ENCODE data around the gene ACYP1. TPM values are rescaled to one million over a fixed set of nuclear protein-coding genes. Genes with fewer than 3 reads are reported as not detected.

ACYP1 gene
- total RNA-seq, 1 donor from 2014 or later: 4.2 TPM

DNA sequence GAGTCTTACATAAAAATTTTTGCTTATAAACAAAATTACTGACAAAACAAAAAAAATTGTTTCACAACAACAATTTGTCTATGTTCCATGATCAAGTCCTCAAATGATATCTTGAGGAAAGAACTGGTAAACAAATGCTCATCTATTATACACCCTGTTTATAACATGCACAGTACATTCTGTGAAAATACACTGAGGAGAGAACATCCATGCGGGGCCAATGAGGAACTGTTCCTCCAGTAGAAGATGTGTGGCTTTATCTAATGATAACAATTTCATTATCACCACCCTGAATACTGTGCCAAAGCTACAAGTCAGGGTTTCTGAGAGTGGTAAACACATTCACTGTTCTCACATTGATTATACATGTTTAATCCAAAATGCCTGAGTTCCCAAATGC lies 23.3 kb downstream of the ACYP1 start:
- TF ChIP-seq CTCF (IDR thresholded peaks at IDR 0.05): no peak
- H3K27ac Mint-ChIP-seq (ENCODE audit: unreplicated experiment): no peak overlapping the region
- no peak for DNase-seq (ENCODE audit: low spot score)
- no peaks in the 10 kb centered on the region for H3K9me3 Mint-ChIP-seq (ENCODE audit: low read depth)
- H3K36me3 Mint-ChIP-seq (ENCODE audit: low read depth): peaks cover 14% of the 10 kb centered on the region
- H3K27me3 Mint-ChIP-seq (ENCODE audit: low read depth): no peaks in the 10 kb centered on the region
- no peak overlapping the region for H3K4me3 Mint-ChIP-seq (ENCODE audit: unreplicated experiment)
- peaks cover 24% of the 10 kb centered on the region for H3K4me1 Mint-ChIP-seq (ENCODE audit: low read depth)

GRCh38 chr14:75032939-75033338 lies 30.9 kb downstream of the ACYP1 start:
- DNase-seq (ENCODE audit: low spot score): no peak
- H3K4me1 Mint-ChIP-seq (ENCODE audit: low read depth): peaks cover 3% of the 10 kb centered on the region
- no peak overlapping the region for H3K4me3 Mint-ChIP-seq (ENCODE audit: unreplicated experiment)
- H3K9me3 Mint-ChIP-seq (ENCODE audit: low read depth): no peaks in the 10 kb centered on the region
- no peak for TF ChIP-seq CTCF (IDR thresholded peaks at IDR 0.05)
- no peak overlapping the region for H3K27ac Mint-ChIP-seq (ENCODE audit: unreplicated experiment)
- H3K36me3 Mint-ChIP-seq (ENCODE audit: low read depth): peaks cover 34% of the 10 kb centered on the region
- no peaks in the 10 kb centered on the region for H3K27me3 Mint-ChIP-seq (ENCODE audit: low read depth)

DNA sequence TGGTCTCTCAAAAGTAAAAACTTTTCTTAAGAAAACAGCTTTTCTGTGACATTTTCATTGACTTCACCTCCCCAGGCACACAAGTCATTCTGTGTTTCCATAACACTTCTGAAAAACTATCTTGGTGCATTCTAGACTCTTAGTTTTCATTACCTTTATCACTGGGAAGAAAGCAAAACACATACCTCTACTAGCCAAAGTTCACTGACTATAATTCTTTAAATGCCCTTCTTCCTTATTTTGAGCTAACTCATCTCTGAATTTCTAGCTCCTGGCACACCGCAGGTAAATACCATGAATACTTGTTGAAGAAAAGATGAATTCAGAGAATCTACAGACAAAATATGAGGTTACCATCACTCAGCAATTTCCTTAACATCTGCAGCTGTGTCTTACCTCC lies 33.7 kb downstream of the ACYP1 start:
- H3K27ac Mint-ChIP-seq (ENCODE audit: unreplicated experiment): no peak overlapping the region
- H3K4me1 Mint-ChIP-seq (ENCODE audit: low read depth): peaks cover 3% of the 10 kb centered on the region
- TF ChIP-seq CTCF (IDR thresholded peaks at IDR 0.05): no peak
- DNase-seq (ENCODE audit: low spot score): no peak
- no peaks in the 10 kb centered on the region for H3K9me3 Mint-ChIP-seq (ENCODE audit: low read depth)
- no peak overlapping the region for H3K4me3 Mint-ChIP-seq (ENCODE audit: unreplicated experiment)
- no peaks in the 10 kb centered on the region for H3K27me3 Mint-ChIP-seq (ENCODE audit: low read depth)
- peaks cover 26% of the 10 kb centered on the region for H3K36me3 Mint-ChIP-seq (ENCODE audit: low read depth)

- H3K4me3 Mint-ChIP-seq (ENCODE audit: unreplicated experiment): no peak overlapping the region
- DNase-seq (ENCODE audit: low spot score): no peak
- no peaks in the 10 kb centered on the region for H3K9me3 Mint-ChIP-seq (ENCODE audit: low read depth)
- TF ChIP-seq CTCF (IDR thresholded peaks at IDR 0.05): no peak
- no peaks in the 10 kb centered on the region for H3K4me1 Mint-ChIP-seq (ENCODE audit: low read depth)
- peaks cover 30% of the 10 kb centered on the region for H3K36me3 Mint-ChIP-seq (ENCODE audit: low read depth)
- no peak overlapping the region for H3K27ac Mint-ChIP-seq (ENCODE audit: unreplicated experiment)
- H3K27me3 Mint-ChIP-seq (ENCODE audit: low read depth): no peaks in the 10 kb centered on the region
Measured at GRCh38 chr14:75025876-75026275, 37.9 kb downstream of the ACYP1 start.

GRCh38 chr14:75025082-75025481 lies 38.7 kb downstream of the ACYP1 start:
- Mint-ChIP-seq H3K27me3 (ENCODE audit: low read depth) (no peaks in the 10 kb centered on the region), H3K27ac (ENCODE audit: unreplicated experiment) (no peak overlapping the region), H3K4me3 (ENCODE audit: unreplicated experiment) (no peak overlapping the region), H3K4me1 (ENCODE audit: low read depth) (no peaks in the 10 kb centered on the region), H3K36me3 (ENCODE audit: low read depth) (peaks cover 25% of the 10 kb centered on the region), H3K9me3 (ENCODE audit: low read depth) (no peaks in the 10 kb centered on the region)
- DNase-seq (ENCODE audit: low spot score): no peak
- no peak for TF ChIP-seq CTCF (IDR thresholded peaks at IDR 0.05)

Data from chondrocyte (in vitro differentiated cells).